GM12892 (cell line): ENCODE data around the gene FKTN.
"Not testable (repeated sequence)": the region's sequence is repeated elsewhere in the genome, so short reads cannot be mapped to it uniquely, and the experiment has no call there.

Experiments used
- POLR2A ChIP-seq: IDR thresholded peaks from 2 replicates; pipeline ENCODE4 v1.6.1; 2011; ENCODE audit warnings: low read depth, low read length, control low read depth
- POLR2AphosphoS5 ChIP-seq: IDR thresholded peaks from 2 replicates; pipeline ENCODE4 v1.6.1; 2011; ENCODE audit warnings: low read depth, low read length, control low read depth
- TAF1 ChIP-seq: IDR thresholded peaks from 2 replicates; pipeline ENCODE4 v1.6.1; 2011; ENCODE audit warnings: low read depth, mild to moderate bottlenecking, control low read depth, low read length, borderline replicate concordance

- TF ChIP-seq POLR2A, POLR2AphosphoS5, TAF1: not testable (repeated sequence)
These were observed 36.9 kb upstream of the FKTN start for GRCh38 chr9:105520992-105521391.
